PFSK-1 (cell line): ENCODE results near the gene GALNT4.

Source experiments
- FOXP2 ChIP-seq: optimal IDR thresholded peaks from 2 replicates; pipeline ENCODE3; 2011; ENCODE audit warnings: borderline replicate concordance, control low read depth, inconsistent platforms; ENCODE audit not compliant: insufficient read depth; ENCODE audit errors: extremely low read length, extremely low read depth
- POLR2AphosphoS5 ChIP-seq: IDR thresholded peaks from 2 replicates; pipeline ENCODE4 v1.6.1; 2012; ENCODE audit warnings: low read depth, mild to moderate bottlenecking, control low read depth, low read length, moderate library complexity
- SIN3A ChIP-seq: IDR thresholded peaks from 2 replicates; pipeline ENCODE4 v1.6.1; 2012; ENCODE audit warnings: mild to moderate bottlenecking, low read length, moderate library complexity, borderline replicate concordance; ENCODE audit not compliant: insufficient read depth
- TAF1 ChIP-seq: IDR thresholded peaks from 2 replicates; pipeline ENCODE4 v1.6.1; 2012; ENCODE audit warnings: low read length, control low read depth, borderline replicate concordance; ENCODE audit not compliant: insufficient read depth
- TF ChIP-seq, protein P1 (sequence below), 2 experiments: IDR thresholded peaks; 2 replicates each; pipeline versions ENCODE4 v1.6.1 to v1.8.0; 2011 to 2012; ENCODE audit warnings: low read depth in 2 of 2, low read length in 2 of 2, control low read depth in 1 of 2, inconsistent platforms in 1 of 2, mild to moderate bottlenecking in 1 of 2, moderate library complexity in 1 of 2; ENCODE audit not compliant: insufficient read depth in 1 of 2

The GALNT4 gene

DNA sequence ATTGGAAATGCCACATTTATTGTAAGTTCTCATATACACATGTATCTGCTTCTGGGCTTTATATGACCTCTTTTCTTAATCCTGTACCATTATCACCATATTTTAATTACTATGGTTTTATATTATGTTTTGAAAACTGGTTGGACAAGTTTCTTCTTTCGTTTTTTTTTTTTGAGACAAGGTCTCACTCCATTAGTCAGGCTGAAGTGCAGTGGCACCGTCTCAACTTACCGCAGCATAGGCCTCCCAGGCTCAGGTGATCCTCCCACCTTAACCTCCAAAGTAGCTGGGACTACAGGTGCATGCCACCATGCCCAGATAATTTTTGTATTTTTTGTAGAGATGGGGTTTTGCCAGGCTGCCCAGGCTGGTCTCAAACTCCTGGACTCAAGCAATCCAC, 44.6 kb downstream of the GALNT4 start:
- TF ChIP-seq TAF1 (no peak), SIN3A (no peak), POLR2AphosphoS5 (no peak), FOXP2 (no peak)
- TF ChIP-seq, protein P1, sequence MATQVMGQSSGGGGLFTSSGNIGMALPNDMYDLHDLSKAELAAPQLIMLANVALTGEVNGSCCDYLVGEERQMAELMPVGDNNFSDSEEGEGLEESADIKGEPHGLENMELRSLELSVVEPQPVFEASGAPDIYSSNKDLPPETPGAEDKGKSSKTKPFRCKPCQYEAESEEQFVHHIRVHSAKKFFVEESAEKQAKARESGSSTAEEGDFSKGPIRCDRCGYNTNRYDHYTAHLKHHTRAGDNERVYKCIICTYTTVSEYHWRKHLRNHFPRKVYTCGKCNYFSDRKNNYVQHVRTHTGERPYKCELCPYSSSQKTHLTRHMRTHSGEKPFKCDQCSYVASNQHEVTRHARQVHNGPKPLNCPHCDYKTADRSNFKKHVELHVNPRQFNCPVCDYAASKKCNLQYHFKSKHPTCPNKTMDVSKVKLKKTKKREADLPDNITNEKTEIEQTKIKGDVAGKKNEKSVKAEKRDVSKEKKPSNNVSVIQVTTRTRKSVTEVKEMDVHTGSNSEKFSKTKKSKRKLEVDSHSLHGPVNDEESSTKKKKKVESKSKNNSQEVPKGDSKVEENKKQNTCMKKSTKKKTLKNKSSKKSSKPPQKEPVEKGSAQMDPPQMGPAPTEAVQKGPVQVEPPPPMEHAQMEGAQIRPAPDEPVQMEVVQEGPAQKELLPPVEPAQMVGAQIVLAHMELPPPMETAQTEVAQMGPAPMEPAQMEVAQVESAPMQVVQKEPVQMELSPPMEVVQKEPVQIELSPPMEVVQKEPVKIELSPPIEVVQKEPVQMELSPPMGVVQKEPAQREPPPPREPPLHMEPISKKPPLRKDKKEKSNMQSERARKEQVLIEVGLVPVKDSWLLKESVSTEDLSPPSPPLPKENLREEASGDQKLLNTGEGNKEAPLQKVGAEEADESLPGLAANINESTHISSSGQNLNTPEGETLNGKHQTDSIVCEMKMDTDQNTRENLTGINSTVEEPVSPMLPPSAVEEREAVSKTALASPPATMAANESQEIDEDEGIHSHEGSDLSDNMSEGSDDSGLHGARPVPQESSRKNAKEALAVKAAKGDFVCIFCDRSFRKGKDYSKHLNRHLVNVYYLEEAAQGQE (IDR thresholded peaks at IDR 0.05; ENCODE audit: insufficient read depth in 1 of 2, low read depth in 2 of 2, low read length in 2 of 2): no peak

DNA sequence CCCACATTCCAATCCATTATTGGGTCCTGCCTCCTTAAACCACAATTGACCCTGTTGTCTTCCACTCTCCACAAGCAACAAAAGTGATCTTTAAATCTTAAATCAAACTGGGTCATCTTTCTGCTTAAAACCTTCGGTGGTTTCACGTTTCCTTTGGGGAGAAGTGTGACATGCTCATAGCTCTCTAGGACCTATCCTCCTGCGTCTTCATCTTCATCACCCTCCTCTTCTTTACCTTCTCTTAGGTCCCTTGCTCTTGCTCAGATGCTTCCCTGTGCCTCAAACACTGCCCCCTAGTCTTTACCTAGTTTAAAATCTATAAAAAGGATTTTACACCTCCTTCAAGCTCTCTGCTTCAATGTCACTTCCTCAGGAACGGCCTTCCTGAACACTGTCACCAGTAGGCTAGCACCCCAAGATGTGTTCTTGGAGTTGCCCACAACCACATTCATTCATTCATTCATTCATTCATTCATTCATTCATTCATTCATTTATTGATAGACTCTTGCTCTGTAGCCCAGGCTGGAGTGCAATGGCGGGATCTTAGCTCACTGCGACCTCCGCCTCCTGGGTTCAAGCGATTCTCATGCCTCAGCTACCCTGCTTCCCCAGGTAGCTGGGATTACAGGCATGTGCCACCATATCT, 46.8 kb downstream of the GALNT4 start:
- TF ChIP-seq, protein P1 (IDR thresholded peaks at IDR 0.05; ENCODE audit: insufficient read depth in 1 of 2, low read depth in 2 of 2, low read length in 2 of 2): no peak
- TF ChIP-seq FOXP2 (no peak), POLR2AphosphoS5 (no peak), SIN3A (no peak), TAF1 (no peak)

DNA sequence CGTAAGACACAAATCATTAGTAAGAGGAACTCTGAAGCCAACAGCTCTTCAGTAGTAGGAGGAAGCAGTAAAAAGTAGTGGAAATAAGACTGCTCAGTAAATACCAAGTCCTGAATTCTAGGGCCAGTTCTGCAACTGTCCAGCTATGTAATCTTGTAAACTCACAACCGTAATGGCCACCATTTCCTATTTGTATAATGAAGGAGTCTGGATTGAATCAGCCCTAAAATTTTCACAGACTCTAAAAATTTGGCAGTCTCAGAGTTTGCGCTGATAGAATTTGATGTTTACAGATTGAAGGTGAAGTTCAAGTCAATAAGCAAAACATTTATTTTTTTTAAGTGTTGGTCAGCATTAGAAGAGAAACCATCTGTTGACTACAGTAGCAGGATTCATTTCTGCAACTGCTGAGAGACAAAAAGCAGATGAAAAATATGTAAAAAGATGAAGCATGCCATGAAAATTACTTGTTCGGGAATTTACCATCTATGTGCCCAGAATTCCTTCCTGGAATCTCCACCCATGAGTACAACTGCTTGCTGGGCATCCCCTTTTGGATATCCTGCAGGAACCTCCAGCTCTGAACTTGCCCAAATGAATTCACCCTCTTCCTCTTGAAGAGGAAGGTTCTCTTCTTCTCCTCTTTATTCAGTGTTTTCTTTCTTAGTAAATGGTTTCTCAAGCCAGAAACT, 47.5 kb downstream of the GALNT4 start:
- TF ChIP-seq FOXP2 (no peak), SIN3A (no peak), TAF1 (no peak), POLR2AphosphoS5 (no peak)
- TF ChIP-seq, protein P1 (IDR thresholded peaks at IDR 0.05; ENCODE audit: insufficient read depth in 1 of 2, low read depth in 2 of 2, low read length in 2 of 2): no peak

DNA sequence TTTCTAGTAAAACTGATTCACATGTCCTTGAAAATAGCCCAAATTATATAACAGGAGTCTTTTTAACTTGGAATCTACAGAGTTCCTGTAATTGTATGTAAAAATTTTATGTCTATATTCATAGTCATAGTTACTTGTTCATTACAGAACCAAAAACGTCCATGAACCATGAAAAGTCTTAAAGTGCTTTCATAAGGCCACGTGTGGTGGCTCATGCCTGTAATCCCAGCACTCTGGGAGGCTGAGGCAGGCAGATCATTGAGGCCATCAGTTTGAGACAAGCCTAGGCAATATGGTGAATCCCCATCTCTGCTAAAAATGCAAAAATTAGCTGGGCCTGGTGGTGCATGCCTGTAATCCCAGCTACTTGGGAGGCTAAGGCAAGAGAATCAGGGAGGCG, 48.4 kb downstream of the GALNT4 start:
- TF ChIP-seq, protein P1 (IDR thresholded peaks at IDR 0.05; ENCODE audit: insufficient read depth in 1 of 2, low read depth in 2 of 2, low read length in 2 of 2): no peak
- TF ChIP-seq POLR2AphosphoS5: no peak
- TF ChIP-seq SIN3A: no peak
- no peak for TF ChIP-seq TAF1
- TF ChIP-seq FOXP2: no peak
